ENCODE results near the gene CX3CR1. TPM values are rescaled to one million over a fixed set of nuclear protein-coding genes. Genes with fewer than 3 reads are reported as not detected.

CX3CR1 gene
- total RNA-seq, 6 experiments from 2014 or later: not detected

- Mint-ChIP-seq H3K4me3 (no peak overlapping the region), H3K4me1 (ENCODE audit: low read depth) (peaks cover 8% of the 10 kb centered on the region), H3K27ac (no peak overlapping the region), H3K36me3 (ENCODE audit: low read depth) (no peaks in the 10 kb centered on the region), H3K27me3 (ENCODE audit: insufficient read depth) (peaks cover 18% of the 10 kb centered on the region), H3K9me3 (no peaks in the 10 kb centered on the region)
- no peak for DNase-seq
- TF ChIP-seq, protein P1, sequence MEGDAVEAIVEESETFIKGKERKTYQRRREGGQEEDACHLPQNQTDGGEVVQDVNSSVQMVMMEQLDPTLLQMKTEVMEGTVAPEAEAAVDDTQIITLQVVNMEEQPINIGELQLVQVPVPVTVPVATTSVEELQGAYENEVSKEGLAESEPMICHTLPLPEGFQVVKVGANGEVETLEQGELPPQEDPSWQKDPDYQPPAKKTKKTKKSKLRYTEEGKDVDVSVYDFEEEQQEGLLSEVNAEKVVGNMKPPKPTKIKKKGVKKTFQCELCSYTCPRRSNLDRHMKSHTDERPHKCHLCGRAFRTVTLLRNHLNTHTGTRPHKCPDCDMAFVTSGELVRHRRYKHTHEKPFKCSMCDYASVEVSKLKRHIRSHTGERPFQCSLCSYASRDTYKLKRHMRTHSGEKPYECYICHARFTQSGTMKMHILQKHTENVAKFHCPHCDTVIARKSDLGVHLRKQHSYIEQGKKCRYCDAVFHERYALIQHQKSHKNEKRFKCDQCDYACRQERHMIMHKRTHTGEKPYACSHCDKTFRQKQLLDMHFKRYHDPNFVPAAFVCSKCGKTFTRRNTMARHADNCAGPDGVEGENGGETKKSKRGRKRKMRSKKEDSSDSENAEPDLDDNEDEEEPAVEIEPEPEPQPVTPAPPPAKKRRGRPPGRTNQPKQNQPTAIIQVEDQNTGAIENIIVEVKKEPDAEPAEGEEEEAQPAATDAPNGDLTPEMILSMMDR (IDR thresholded peaks at IDR 0.05): no peak
Measured at GRCh38 chr3:39272191-39272590, 7.6 kb downstream of the CX3CR1 start.

GRCh38 chr3:39271363-39271914 lies 8.4 kb downstream of the CX3CR1 start:
- Mint-ChIP-seq H3K4me3 (no peak overlapping the region), H3K27ac (no peak overlapping the region), H3K36me3 (ENCODE audit: low read depth) (no peaks in the 10 kb centered on the region), H3K4me1 (ENCODE audit: low read depth) (peaks cover 8% of the 10 kb centered on the region), H3K9me3 (no peaks in the 10 kb centered on the region), H3K27me3 (ENCODE audit: insufficient read depth) (peaks cover 18% of the 10 kb centered on the region)
- DNase-seq: no peak
- TF ChIP-seq, protein P1 (IDR thresholded peaks at IDR 0.05): no peak

- Mint-ChIP-seq H3K4me1 (ENCODE audit: low read depth) (no peaks in the 10 kb centered on the region), H3K4me3 (no peak overlapping the region), H3K9me3 (no peaks in the 10 kb centered on the region), H3K27me3 (ENCODE audit: insufficient read depth) (peaks cover 25% of the 10 kb centered on the region), H3K36me3 (ENCODE audit: low read depth) (no peaks in the 10 kb centered on the region), H3K27ac (no peak overlapping the region)
- DNase-seq: no peak
- TF ChIP-seq, protein P1 (IDR thresholded peaks at IDR 0.05): no peak
Measured at GRCh38 chr3:39269528-39269927, 10.3 kb downstream of the CX3CR1 start.

- TF ChIP-seq, protein P1 (IDR thresholded peaks at IDR 0.05): no peak
- Mint-ChIP-seq H3K4me1 (ENCODE audit: low read depth) (no peaks in the 10 kb centered on the region), H3K27me3 (ENCODE audit: insufficient read depth) (peaks cover 30% of the 10 kb centered on the region), H3K36me3 (ENCODE audit: low read depth) (no peaks in the 10 kb centered on the region), H3K9me3 (no peaks in the 10 kb centered on the region), H3K4me3 (no peak overlapping the region), H3K27ac (no peak overlapping the region)
- no peak for DNase-seq
Measured at GRCh38 chr3:39268549-39268900, 11.3 kb downstream of the CX3CR1 start.

DNA sequence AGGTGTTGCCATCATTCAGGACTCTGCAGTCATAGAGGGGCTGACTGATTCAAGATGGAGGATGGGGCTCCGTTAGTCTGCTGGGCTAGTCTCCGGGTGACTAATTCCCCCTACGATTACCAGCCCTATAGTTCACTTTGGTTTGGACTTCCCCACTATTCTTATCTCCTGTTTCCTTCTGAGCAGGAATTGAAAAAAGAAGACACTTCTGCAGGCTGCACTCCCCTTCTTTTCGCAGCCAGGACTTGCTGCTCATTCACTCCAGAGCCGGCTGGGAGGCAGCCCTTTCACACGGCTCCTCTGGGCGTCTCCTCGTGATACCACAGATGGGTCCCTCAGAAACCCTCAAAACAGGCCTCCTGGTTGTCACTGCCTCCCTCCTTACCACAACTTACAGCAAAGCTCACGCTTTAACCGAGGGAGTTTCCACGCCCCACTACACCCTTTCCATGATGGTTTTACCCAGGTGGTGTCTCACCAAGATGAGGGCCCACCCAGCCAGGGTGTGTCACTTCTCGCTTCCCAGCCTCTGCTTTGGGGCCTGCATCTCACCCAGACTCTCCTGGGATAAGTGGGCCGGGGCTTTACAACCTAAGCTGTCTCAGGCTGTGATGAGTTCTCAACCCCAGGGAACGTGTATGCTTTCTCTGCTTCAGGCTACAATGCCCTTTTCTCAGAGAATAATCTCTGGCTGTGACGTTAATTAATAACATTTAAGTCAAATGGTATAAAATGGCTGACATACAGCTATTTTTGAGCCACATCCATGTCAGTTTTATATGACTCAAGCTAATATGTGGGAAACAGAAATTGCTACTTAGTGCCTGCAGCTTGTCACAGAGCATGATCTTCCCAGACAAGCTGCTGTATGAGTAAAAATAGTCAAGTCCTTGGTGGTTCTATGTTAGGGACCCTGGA lies 11.9 kb downstream of the CX3CR1 start:
- no peak for DNase-seq
- H3K27ac Mint-ChIP-seq: no peak overlapping the region
- no peak overlapping the region for H3K4me3 Mint-ChIP-seq
- H3K27me3 Mint-ChIP-seq (ENCODE audit: insufficient read depth): peaks cover 32% of the 10 kb centered on the region
- TF ChIP-seq, protein P1 (IDR thresholded peaks at IDR 0.05): no peak
- no peaks in the 10 kb centered on the region for H3K36me3 Mint-ChIP-seq (ENCODE audit: low read depth)
- H3K9me3 Mint-ChIP-seq: no peaks in the 10 kb centered on the region
- H3K4me1 Mint-ChIP-seq (ENCODE audit: low read depth): no peaks in the 10 kb centered on the region

All from HFFc6 (cell line).